ENCODE measurements around the gene SLC38A8.

The SLC38A8 gene

DNA sequence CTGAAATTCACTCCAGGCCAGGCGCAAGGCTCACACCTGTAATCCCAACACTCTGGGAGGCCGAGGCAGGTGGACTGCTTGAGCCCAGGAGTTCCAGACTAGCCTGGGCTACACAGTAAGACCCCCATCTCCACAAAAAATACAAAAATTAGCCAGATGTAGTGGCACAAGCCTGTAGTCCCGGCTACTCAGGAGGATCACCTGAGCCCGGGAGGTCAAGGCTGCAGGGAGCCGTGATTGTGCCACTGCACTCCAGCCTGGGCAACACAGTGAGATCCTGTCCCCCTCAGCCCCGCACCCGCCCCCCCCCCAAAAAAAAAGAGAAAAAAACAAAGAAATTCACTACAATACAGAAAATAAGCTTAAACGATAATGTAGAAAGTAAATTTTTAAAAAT is 42.7 kb upstream of the SLC38A8 start:
- Histone ChIP-seq H3K9me3 (ENCODE audit: low read depth, low read length) (no peaks in the 10 kb centered on the region), H3K4me3 (no peak overlapping the region), H3K36me3 (ENCODE audit: insufficient read depth, low read length) (peaks cover 6% of the 10 kb centered on the region; the same call in 1 of the 2 replicates), H3K9ac (ENCODE audit: insufficient read length) (no peak overlapping the region), H3K27ac (no peak overlapping the region)
- TF ChIP-seq FOXP2 (optimal IDR thresholded peaks at IDR 0.05; ENCODE audit: control extremely low read depth, extremely low read length, insufficient read depth) (no peak), POLR2AphosphoS5 (IDR thresholded peaks at IDR 0.05; ENCODE audit: borderline replicate concordance, low read depth, low read length) (no peak), EZH2 (IDR thresholded peaks at IDR 0.05) (no peak)
- no peak for DNase-seq (ENCODE audit: low read depth, low spot score)

DNA sequence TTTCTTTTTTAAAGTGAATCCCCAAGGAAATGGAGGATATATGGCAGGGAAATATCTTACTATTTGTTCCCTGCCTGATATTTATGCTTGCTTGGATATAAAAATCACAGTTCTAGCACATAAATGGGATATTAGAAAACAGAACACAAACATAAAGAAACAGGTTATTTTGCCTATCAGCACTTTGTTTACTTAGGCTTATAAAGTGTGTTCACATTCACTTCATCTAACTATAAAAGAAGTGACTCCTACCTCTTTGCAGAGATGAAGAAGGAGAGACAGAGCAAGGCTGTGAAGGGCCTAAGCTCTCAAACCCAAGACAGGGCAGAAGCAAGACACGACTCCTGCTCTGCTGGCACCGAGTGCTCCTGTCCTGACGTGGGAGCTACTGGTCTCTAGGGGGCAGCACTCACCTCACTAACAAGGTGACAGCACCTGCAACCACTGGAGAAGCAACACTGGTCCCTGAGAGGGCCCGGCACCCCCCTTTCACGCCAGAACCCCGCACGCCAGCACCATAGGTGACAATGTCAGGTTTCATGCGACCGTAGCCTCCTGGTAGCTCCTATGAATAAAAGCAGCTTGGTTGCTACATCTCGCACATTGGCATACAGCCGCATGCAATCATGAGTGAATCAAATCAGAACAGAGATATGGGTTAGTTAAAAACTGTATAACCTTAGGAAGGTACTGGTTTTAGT is 42.1 kb upstream of the SLC38A8 start:
- Histone ChIP-seq H3K36me3 (ENCODE audit: insufficient read depth, low read length) (peaks cover 6% of the 10 kb centered on the region; the same call in 1 of the 2 replicates), H3K4me3 (no peak overlapping the region), H3K9me3 (ENCODE audit: low read depth, low read length) (no peaks in the 10 kb centered on the region), H3K27ac (no peak overlapping the region), H3K9ac (ENCODE audit: insufficient read length) (no peak overlapping the region)
- DNase-seq (ENCODE audit: low read depth, low spot score) = no peak
- no peak for TF ChIP-seq EZH2 (IDR thresholded peaks at IDR 0.05)
- TF ChIP-seq FOXP2 (optimal IDR thresholded peaks at IDR 0.05; ENCODE audit: control extremely low read depth, extremely low read length, insufficient read depth) = no peak
- TF ChIP-seq POLR2AphosphoS5 (IDR thresholded peaks at IDR 0.05; ENCODE audit: borderline replicate concordance, low read depth, low read length) = no peak

DNA sequence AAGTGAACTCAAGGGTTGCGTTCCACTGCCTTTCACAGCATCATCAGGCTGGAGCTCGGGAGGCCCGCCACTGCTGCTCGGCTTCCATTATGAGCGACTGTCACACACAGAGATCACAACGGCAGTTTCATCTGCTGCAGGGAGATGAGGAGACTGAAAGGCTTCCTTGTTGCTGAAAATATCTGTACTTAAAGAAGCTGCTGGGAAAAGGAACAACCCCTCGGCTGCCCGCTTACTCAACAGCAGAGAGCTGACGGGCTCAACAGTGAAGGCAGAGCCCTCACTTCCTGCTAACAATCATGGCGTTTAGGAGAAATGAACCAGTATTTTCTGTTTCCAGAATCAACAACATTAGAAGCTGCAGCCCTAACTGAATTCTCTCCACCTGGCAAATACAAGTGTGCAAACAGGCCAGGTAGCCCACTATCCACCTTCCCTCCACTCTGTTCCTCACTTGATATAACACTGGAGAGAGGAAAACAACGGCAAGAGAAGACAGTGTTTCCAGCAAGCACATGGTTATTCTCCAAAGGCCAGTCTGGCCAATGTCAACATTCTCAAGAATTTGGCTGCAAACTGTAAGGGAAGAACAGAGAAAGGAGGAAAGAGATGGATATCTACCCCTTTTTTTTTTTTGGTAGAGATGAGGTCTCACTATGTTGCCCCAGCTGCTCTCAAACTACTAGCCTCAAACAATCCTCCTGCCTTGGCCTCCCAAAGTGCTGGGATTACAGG is 40.4 kb upstream of the SLC38A8 start:
- peaks cover 9% of the 10 kb centered on the region; the same call in 1 of the 2 replicates for H3K36me3 ChIP-seq (ENCODE audit: insufficient read depth, low read length)
- no peak overlapping the region for H3K4me3 ChIP-seq
- TF ChIP-seq EZH2 (IDR thresholded peaks at IDR 0.05) = no peak
- no peak for TF ChIP-seq POLR2AphosphoS5 (IDR thresholded peaks at IDR 0.05; ENCODE audit: borderline replicate concordance, low read depth, low read length)
- TF ChIP-seq FOXP2 (optimal IDR thresholded peaks at IDR 0.05; ENCODE audit: control extremely low read depth, extremely low read length, insufficient read depth) = no peak
- no peak overlapping the region for H3K9ac ChIP-seq (ENCODE audit: insufficient read length)
- no peak overlapping the region for H3K27ac ChIP-seq
- no peak for DNase-seq (ENCODE audit: low read depth, low spot score)
- H3K9me3 ChIP-seq (ENCODE audit: low read depth, low read length) = no peaks in the 10 kb centered on the region

DNA sequence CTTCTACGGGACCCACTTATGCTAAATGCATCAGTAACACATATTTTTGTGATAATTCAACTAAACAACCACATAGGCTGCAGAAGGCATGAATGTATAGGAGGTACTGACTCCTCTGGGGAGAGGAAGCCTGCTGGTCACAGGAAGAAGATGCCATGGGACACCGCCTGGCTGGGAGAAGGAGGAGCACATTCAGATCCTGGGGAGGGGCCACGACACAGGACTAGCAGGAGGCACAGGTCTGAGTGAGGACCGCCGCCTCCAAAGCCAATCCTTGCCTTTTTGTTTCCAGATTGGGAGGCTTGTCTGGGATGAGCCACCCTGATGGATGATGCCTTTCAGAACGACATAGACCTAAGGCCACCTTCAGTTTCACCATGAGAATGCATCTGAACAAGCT is 39.5 kb upstream of the SLC38A8 start:
- Histone ChIP-seq H3K9me3 (ENCODE audit: low read depth, low read length) (no peaks in the 10 kb centered on the region), H3K9ac (ENCODE audit: insufficient read length) (no peak overlapping the region), H3K27ac (no peak overlapping the region), H3K36me3 (ENCODE audit: insufficient read depth, low read length) (peaks cover 9% of the 10 kb centered on the region; the same call in 1 of the 2 replicates), H3K4me3 (no peak overlapping the region)
- no peak for DNase-seq (ENCODE audit: low read depth, low spot score)
- no peak for TF ChIP-seq FOXP2 (optimal IDR thresholded peaks at IDR 0.05; ENCODE audit: control extremely low read depth, extremely low read length, insufficient read depth)

DNA sequence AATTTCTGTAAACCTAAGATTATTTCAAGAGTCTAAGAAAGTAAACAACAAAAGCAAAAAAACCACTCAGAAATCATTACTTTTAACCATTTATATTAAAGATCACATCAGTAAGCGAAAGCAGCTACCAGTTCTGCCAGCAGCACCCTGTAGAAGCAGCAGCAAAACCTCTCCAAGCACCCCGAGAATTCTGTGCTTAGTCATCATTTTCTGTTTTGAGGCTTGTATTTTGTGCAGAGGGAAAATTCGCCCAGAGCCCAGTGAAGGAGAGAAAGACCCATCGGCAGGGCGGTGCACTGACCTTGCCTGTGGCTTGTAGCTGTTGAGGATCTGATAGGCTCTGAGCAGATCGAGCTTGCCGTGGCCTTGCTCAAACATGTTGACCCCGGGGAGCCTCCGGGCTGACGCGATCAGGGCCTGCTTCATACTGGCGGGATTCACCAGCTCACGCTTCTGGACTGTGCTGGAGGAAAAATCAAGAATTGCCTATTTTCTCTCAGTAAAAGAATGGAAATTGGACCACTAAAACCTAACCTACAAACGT is 38.9 kb upstream of the SLC38A8 start:
- Histone ChIP-seq H3K9ac (ENCODE audit: insufficient read length) (no peak overlapping the region), H3K9me3 (ENCODE audit: low read depth, low read length) (no peaks in the 10 kb centered on the region), H3K27ac (no peak overlapping the region), H3K4me3 (no peak overlapping the region), H3K36me3 (ENCODE audit: insufficient read depth, low read length) (peaks cover 9% of the 10 kb centered on the region; the same call in 1 of the 2 replicates)
- TF ChIP-seq POLR2AphosphoS5 (IDR thresholded peaks at IDR 0.05; ENCODE audit: borderline replicate concordance, low read depth, low read length) (no peak), EZH2 (IDR thresholded peaks at IDR 0.05) (no peak), FOXP2 (optimal IDR thresholded peaks at IDR 0.05; ENCODE audit: control extremely low read depth, extremely low read length, insufficient read depth) (no peak)
- DNase-seq (ENCODE audit: low read depth, low spot score) = no peak

DNA sequence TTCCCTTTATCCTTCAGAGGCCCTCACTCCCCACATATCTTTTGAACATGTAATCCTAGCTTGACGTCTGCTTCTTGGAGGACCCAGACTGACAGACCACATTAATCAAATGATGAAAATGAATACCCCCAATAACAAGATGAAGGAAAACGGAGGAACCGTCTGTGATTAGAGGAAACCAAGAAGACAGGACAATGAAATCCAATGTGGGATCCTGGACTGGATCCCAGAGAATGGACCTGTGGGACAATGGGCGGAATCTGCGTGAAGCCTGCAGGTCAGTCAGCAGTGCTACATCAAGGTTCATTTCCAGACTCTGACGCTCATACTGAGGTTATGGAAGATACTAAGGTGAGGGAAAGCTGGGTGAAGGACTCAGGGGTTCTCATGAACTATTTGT is 38.2 kb upstream of the SLC38A8 start:
- H3K9me3 ChIP-seq (ENCODE audit: low read depth, low read length) = no peaks in the 10 kb centered on the region
- H3K4me3 ChIP-seq = no peak overlapping the region
- H3K27ac ChIP-seq = no peak overlapping the region
- TF ChIP-seq POLR2AphosphoS5 (IDR thresholded peaks at IDR 0.05; ENCODE audit: borderline replicate concordance, low read depth, low read length) = no peak
- no peak for TF ChIP-seq FOXP2 (optimal IDR thresholded peaks at IDR 0.05; ENCODE audit: control extremely low read depth, extremely low read length, insufficient read depth)
- TF ChIP-seq EZH2 (IDR thresholded peaks at IDR 0.05) = no peak
- no peak for DNase-seq (ENCODE audit: low read depth, low spot score)
- H3K36me3 ChIP-seq (ENCODE audit: insufficient read depth, low read length) = peaks cover 9% of the 10 kb centered on the region; the same call in 1 of the 2 replicates
- H3K9ac ChIP-seq (ENCODE audit: insufficient read length) = no peak overlapping the region

DNA sequence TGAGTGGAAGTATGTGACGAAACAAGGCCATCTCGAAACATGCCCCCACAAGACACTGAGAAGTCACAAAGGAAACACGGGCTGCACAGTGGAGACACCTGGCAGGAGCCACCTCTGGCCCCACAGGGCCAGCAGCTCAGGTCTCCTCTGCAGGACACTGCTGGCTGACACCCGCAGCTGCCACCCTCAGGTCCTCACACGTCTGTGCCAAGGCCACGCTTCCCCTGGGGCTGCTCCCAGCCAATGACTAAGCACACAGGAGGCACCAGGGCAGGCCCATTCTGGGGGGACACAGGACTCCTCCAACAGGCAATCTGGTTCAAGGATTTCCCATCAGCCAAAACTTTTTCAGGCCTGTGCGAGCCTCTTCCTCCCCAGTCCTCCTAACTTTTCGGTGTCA is 37.8 kb upstream of the SLC38A8 start:
- no peak overlapping the region for H3K9ac ChIP-seq (ENCODE audit: insufficient read length)

DNA sequence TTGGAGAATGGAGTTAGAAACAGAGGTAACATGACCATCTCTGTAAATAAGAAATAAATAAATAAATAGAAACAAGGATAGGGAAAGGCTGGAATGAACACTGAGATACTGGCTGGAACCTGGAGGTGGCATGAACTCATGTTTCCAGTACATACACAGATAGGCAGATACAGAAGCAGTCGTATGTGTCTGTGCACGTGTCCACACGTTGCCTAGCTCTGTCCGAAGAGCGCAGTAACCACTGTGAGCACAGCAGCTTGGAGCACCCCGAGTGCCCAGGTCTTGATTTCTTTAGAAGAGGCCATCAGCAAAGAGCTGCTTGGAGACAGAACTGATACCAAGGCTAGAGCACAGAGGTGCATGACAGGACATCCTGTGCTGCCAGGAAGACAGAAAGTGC is 37.1 kb upstream of the SLC38A8 start:
- no peak overlapping the region for H3K9ac ChIP-seq (ENCODE audit: insufficient read length)
- no peak for TF ChIP-seq FOXP2 (optimal IDR thresholded peaks at IDR 0.05; ENCODE audit: control extremely low read depth, extremely low read length, insufficient read depth)
- TF ChIP-seq EZH2 (IDR thresholded peaks at IDR 0.05) = no peak
- no peak for TF ChIP-seq POLR2AphosphoS5 (IDR thresholded peaks at IDR 0.05; ENCODE audit: borderline replicate concordance, low read depth, low read length)
- peaks cover 12% of the 10 kb centered on the region; the same call in 1 of the 2 replicates for H3K36me3 ChIP-seq (ENCODE audit: insufficient read depth, low read length)
- H3K4me3 ChIP-seq = no peak overlapping the region
- no peak overlapping the region for H3K27ac ChIP-seq
- no peak for DNase-seq (ENCODE audit: low read depth, low spot score)
- H3K9me3 ChIP-seq (ENCODE audit: low read depth, low read length) = no peaks in the 10 kb centered on the region

More for the DNA sequence above, 37.8 kb upstream of the SLC38A8 start:
- no peak overlapping the region for H3K27ac ChIP-seq
- H3K36me3 ChIP-seq (ENCODE audit: insufficient read depth, low read length) = peaks cover 12% of the 10 kb centered on the region; the same call in 1 of the 2 replicates
- DNase-seq (ENCODE audit: low read depth, low spot score) = no peak
- H3K4me3 ChIP-seq = no peak overlapping the region
- TF ChIP-seq FOXP2 (optimal IDR thresholded peaks at IDR 0.05; ENCODE audit: control extremely low read depth, extremely low read length, insufficient read depth) = no peak
- TF ChIP-seq EZH2 (IDR thresholded peaks at IDR 0.05) = no peak
- H3K9me3 ChIP-seq (ENCODE audit: low read depth, low read length) = no peaks in the 10 kb centered on the region
